Smooth muscle cell (in vitro differentiated cells): ENCODE measurements around the gene APCDD1L. TPM values are rescaled to one million over a fixed set of nuclear protein-coding genes. Genes with fewer than 3 reads are reported as not detected.
A peak's percentile ranks its signal among the peaks of the same experiment; 100 is the strongest.

ENCODE experiments used
- DNase-seq: peaks from one replicate; lab custom pipeline; 2025; ENCODE audit not compliant: unreplicated experiment; lab: John Stamatoyannopoulos, UW
- H2AFZ ChIP-seq: fragments of 200-600 bp; sonication (generic); 2 replicates; pipeline ENCODE4 v1.6.0; 2016; ENCODE audit warnings: antibody characterized with exemption, low read depth, mild to moderate bottlenecking
- H3F3A ChIP-seq: fragments of 200-600 bp; sonication (generic); 2 replicates; pipeline ENCODE4 v1.6.0; 2017; ENCODE audit warnings: antibody characterized with exemption, low read depth
- H3K27ac ChIP-seq: fragments of 200-600 bp; sonication (generic); 2 replicates; pipeline ENCODE4 v1.5.1; 2016; ENCODE audit warnings: low read depth, mild to moderate bottlenecking
- H3K27me3 ChIP-seq: fragments of 200-600 bp; sonication (generic); 2 replicates; pipeline ENCODE4 v1.6.1; 2016; ENCODE audit warnings: low read depth, mild to moderate bottlenecking
- H3K36me3 ChIP-seq: fragments of 200-600 bp; sonication (generic); 2 replicates; pipeline ENCODE4 v1.5.1; 2016; ENCODE audit warnings: low read depth
- H3K4me1 ChIP-seq: fragments of 200-600 bp; sonication (generic); 2 replicates; pipeline ENCODE4 v1.5.1; 2016; ENCODE audit warnings: low read depth
- H3K4me2 ChIP-seq: fragments of 200-600 bp; sonication (generic); 2 replicates; pipeline ENCODE4 v1.6.0; 2016; ENCODE audit warnings: mild to moderate bottlenecking
- H3K4me3 ChIP-seq: fragments of 200-600 bp; sonication (generic); 2 replicates; pipeline ENCODE4 v1.5.1; 2016; ENCODE audit warnings: mild to moderate bottlenecking
- H3K79me2 ChIP-seq: fragments of 200-600 bp; sonication (generic); 2 replicates; pipeline ENCODE4 v1.6.0; 2016; ENCODE audit warnings: low read depth, mild to moderate bottlenecking
- H3K9ac ChIP-seq: fragments of 200-600 bp; sonication (generic); 2 replicates; pipeline ENCODE4 v1.6.0; 2016; ENCODE audit warnings: low read depth
- H3K9me3 ChIP-seq: fragments of 200-600 bp; sonication (generic); replicated peaks from 2 replicates; pipeline ENCODE4 v1.5.1; 2016; ENCODE audit warnings: low read depth
- H4K20me1 ChIP-seq: fragments of 200-600 bp; sonication (generic); 2 replicates; pipeline ENCODE4 v1.6.0; 2016; ENCODE audit warnings: low read depth
- CTCF ChIP-seq: fragments of 200-600 bp; sonication (generic); IDR thresholded peaks from 2 replicates; pipeline ENCODE4 v1.5.1; 2017; ENCODE audit warnings: borderline replicate concordance, mild to moderate bottlenecking, antibody characterized with exemption; ENCODE audit not compliant: insufficient read depth, poor library complexity, severe bottlenecking
- WGBS: methylation state at CpG from one replicate; pipeline ENCODE4 v1.1.7; 2016; ENCODE audit warnings: low lambda C conversion rate; 5-methylcytosine and 5-hydroxymethylcytosine counted together
- polyA plus RNA-seq: library from polyadenylated mRNA; unstranded; fragments of >200 nt; fragmentation: Nextera tagmentation; extraction: Ambion mirVana; gene quantifications from 2 replicates; pipeline ENCODE4 v1.2.1, GENCODE V29; 2016
- total RNA-seq: library from RNA; depleted of rRNA; stranded (reverse); fragments of >200 nt; gene quantifications from 2 replicates; pipeline ENCODE4 v1.2.3, GENCODE V29; 2014

APCDD1L gene
- total and polyA plus RNA-seq, 2 experiments from 2014 or later = 9.4 to 18.3 TPM

DNA sequence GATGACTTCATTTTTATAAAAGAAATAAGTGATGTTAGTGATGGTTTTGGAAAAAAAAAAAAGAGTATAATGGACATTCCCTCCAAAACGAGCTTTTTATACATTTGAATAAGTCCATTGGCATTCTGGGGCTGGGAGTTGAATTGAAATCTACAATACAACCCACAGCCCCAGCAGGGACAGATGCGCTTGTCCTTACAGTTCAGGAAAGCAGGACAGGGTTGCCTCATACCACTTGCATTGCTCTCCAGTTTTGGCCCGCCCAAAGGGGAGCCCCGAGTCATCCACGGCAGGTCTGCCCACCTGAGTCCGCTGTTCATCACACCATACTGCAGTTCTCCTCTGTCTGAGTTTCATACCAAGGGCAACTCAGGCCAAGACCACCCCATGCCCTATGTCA, 80.0 kb downstream of the APCDD1L start:
- 92% methylated on average over 6 of the region's 6 CpGs for WGBS

DNA sequence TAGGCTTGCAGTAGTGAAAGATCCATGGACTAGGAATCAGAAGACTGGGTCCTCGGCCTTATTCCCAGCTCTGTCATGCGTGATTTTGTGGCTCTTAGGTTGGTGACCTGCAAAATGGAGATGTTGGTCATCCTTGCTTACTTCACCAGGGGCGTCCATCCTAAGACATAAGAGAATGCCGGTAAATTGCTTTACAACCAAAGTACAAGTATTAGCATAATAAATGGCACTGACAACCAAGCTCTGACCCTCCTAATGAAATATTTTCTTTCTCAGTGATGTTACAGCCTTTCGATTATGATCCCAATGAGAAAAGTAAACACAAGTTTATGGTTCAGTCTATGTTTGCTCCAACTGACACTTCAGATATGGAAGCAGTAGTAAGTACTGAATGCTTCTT, 80.9 kb downstream of the APCDD1L start:
- no peaks in the 10 kb centered on the region for H3K36me3 ChIP-seq
- WGBS = 98% methylated on average over 5 of the region's 5 CpGs
- TF ChIP-seq CTCF = no peak
- H3K27me3 ChIP-seq = no peaks in the 10 kb centered on the region
- H3K79me2 ChIP-seq = peaks cover 67% of the 10 kb centered on the region
- H3K9ac ChIP-seq = no peak overlapping the region
- H4K20me1 ChIP-seq = peaks cover 86% of the 10 kb centered on the region
- H3K4me2 ChIP-seq = no peak overlapping the region
- H3K27ac ChIP-seq = no peak overlapping the region
- no peaks in the 10 kb centered on the region for H3K9me3 ChIP-seq
- H3K4me1 ChIP-seq = no peaks in the 10 kb centered on the region
- no peak overlapping the region for H3K4me3 ChIP-seq
- DNase-seq = no peak
- H3F3A ChIP-seq = no peaks in the 10 kb centered on the region
- H2AFZ ChIP-seq = no peak overlapping the region

More for the DNA sequence above, 80.0 kb downstream of the APCDD1L start:
- Histone ChIP-seq H3K36me3 (no peaks in the 10 kb centered on the region), H3K9me3 (no peaks in the 10 kb centered on the region), H3K27me3 (no peaks in the 10 kb centered on the region), H2AFZ (no peak overlapping the region), H3F3A (no peaks in the 10 kb centered on the region), H3K4me3 (no peak overlapping the region), H3K4me2 (no peak overlapping the region), H3K9ac (no peak overlapping the region), H3K27ac (no peak overlapping the region), H3K79me2 (peaks cover 58% of the 10 kb centered on the region), H3K4me1 (no peaks in the 10 kb centered on the region), H4K20me1 (peaks cover 87% of the 10 kb centered on the region)
- TF ChIP-seq CTCF = no peak
- DNase-seq = no peak

GRCh38 chr20:58433759-58434158, 81.4 kb downstream of the APCDD1L start:
- TF ChIP-seq CTCF = no peak
- 56% methylated on average over 1 of the region's 1 CpG for WGBS
- Histone ChIP-seq H3K4me1 (no peaks in the 10 kb centered on the region), H4K20me1 (peaks cover 88% of the 10 kb centered on the region), H3F3A (no peaks in the 10 kb centered on the region), H3K4me2 (no peak overlapping the region), H3K79me2 (peaks cover 72% of the 10 kb centered on the region), H3K27ac (peak overlapping the region; percentile 22), H3K27me3 (no peaks in the 10 kb centered on the region), H2AFZ (no peak overlapping the region), H3K4me3 (no peak overlapping the region), H3K9ac (no peak overlapping the region), H3K36me3 (no peaks in the 10 kb centered on the region), H3K9me3 (no peaks in the 10 kb centered on the region)
- no peak for DNase-seq

GRCh38 chr20:58433029-58433647, 82.1 kb downstream of the APCDD1L start:
- WGBS = 98% methylated on average over 2 of the region's 2 CpGs
- Histone ChIP-seq H3K79me2 (peaks cover 72% of the 10 kb centered on the region), H3K4me3 (no peak overlapping the region), H3K27me3 (no peaks in the 10 kb centered on the region), H3K9me3 (no peaks in the 10 kb centered on the region), H3K4me2 (no peak overlapping the region), H3K27ac (peak overlapping the region; percentile 22), H3F3A (no peaks in the 10 kb centered on the region), H3K9ac (no peak overlapping the region), H2AFZ (no peak overlapping the region), H3K4me1 (no peaks in the 10 kb centered on the region), H4K20me1 (peaks cover 89% of the 10 kb centered on the region), H3K36me3 (no peaks in the 10 kb centered on the region)
- no peak for TF ChIP-seq CTCF
- no peak for DNase-seq
